ENCODE results near the gene SHROOM3. TPM values are rescaled to one million over a fixed set of nuclear protein-coding genes. Genes with fewer than 3 reads are reported as not detected.

SHROOM3 gene
- total RNA-seq, 2 donors from 2014 or later = 30.6 to 30.9 TPM

DNA sequence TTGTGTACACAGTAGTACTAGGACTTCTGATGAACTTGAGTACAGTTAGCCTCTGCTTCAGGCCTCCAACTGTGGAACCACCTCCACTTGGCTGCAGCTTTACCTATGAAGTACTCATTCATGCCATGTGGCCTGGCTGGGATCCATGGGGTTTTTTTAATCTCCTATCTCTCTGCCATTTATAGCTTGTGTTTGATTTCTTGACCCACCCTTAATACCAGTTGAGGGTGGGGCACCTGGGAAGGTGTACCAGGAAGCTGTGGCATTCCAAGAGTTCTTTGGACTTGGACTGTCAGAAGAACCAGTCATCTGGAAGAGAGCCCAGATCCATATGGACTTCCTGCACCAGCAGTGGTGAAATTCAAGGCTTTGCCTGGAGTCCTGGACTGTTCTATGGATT is 230.1 kb downstream of the SHROOM3 start:
- Histone ChIP-seq H3K27me3 (no peaks in the 10 kb centered on the region), H3K4me1 (peaks cover 0 to 9% of the 10 kb centered on the region in 2 donors), H3K4me3 (no peak overlapping the region), H3K36me3 (no peaks in the 10 kb centered on the region), H3K27ac (no peak overlapping the region), H3K9me3 (no peaks in the 10 kb centered on the region)
- no peak for DNase-seq (ENCODE audit: low spot score)
- TF ChIP-seq, protein P1, sequence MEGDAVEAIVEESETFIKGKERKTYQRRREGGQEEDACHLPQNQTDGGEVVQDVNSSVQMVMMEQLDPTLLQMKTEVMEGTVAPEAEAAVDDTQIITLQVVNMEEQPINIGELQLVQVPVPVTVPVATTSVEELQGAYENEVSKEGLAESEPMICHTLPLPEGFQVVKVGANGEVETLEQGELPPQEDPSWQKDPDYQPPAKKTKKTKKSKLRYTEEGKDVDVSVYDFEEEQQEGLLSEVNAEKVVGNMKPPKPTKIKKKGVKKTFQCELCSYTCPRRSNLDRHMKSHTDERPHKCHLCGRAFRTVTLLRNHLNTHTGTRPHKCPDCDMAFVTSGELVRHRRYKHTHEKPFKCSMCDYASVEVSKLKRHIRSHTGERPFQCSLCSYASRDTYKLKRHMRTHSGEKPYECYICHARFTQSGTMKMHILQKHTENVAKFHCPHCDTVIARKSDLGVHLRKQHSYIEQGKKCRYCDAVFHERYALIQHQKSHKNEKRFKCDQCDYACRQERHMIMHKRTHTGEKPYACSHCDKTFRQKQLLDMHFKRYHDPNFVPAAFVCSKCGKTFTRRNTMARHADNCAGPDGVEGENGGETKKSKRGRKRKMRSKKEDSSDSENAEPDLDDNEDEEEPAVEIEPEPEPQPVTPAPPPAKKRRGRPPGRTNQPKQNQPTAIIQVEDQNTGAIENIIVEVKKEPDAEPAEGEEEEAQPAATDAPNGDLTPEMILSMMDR (IDR thresholded peaks at IDR 0.05) = no peak

DNA sequence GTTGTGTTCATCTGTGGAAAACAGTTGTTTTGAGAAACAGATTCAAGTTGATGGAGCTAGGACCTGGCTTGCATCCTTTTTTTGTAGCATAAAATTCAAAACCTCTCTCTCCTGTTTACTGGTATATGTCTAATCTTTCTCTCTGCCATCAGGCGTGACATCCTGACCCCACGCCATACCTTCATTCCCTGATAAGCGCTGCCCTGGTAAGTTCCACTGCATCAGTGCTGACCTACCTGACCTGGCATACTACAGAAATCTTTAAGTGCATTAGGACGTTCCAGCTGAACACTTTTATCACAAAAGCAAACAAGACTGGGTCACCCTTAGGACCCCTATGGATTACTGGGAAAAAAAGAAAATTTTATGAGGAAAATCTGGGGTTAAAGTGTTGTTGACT is 230.7 kb downstream of the SHROOM3 start:
- Histone ChIP-seq H3K9me3 (no peaks in the 10 kb centered on the region), H3K27me3 (no peaks in the 10 kb centered on the region), H3K4me1 (peaks cover 0 to 9% of the 10 kb centered on the region in 2 donors), H3K27ac (no peak overlapping the region), H3K4me3 (no peak overlapping the region), H3K36me3 (no peaks in the 10 kb centered on the region)
- no peak for DNase-seq (ENCODE audit: low spot score)
- TF ChIP-seq, protein P1 (IDR thresholded peaks at IDR 0.05) = no peak

DNA sequence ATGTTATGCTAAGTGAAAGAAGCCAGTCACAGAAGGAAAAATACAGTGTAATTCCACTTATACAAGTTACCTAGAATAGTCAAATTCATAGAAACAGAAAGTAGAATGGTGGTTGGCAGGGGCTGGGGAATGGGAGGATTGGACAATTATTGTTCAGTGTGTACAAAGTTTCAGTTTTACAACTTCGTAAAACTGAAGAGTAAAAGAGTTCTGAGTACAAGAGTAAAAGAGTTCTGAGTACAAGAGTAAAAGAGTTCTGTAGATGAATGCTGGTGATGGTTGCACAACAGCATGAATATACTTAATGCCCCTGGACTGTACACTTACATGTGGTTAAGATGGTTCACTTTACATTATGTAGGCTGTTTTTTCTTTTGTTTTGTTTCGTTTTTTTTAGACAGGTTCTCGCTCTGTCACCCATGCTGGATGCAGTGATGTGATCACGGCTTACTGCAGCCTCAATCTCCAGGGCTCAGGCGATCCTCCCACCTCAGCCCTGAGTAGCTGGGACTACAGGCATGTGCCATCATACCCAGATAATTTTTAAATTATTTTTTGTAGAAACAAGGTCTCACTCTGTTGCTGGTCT is 232.0 kb downstream of the SHROOM3 start:
- H3K27me3 ChIP-seq = no peaks in the 10 kb centered on the region
- DNase-seq (ENCODE audit: low spot score) = no peak
- TF ChIP-seq, protein P1 (IDR thresholded peaks at IDR 0.05) = no peak
- H3K4me3 ChIP-seq = no peak overlapping the region
- H3K36me3 ChIP-seq = no peaks in the 10 kb centered on the region
- no peaks in the 10 kb centered on the region for H3K9me3 ChIP-seq
- H3K4me1 ChIP-seq = peaks cover 0 to 9% of the 10 kb centered on the region in 2 donors
- no peak overlapping the region for H3K27ac ChIP-seq

DNA sequence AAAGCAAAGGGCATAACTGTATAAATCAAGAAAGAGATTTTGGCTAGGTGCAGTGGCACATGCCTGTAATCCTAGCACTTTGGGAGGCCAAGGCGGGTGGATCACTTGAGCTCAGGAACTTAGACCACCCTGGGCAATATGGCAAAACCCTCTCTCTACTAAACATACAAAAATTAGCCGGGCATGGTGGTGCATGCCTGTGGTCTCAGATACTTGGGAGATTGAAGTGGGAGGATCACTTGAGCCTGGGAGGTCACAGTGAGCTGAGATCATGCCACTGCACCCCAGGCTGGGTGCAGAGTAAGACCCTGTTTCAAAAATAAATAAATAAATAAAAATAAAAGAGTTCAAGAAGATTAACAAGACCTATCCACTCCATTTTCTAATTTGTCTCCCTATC is 235.6 kb downstream of the SHROOM3 start:
- H3K4me1 ChIP-seq = no peaks in the 10 kb centered on the region
- H3K9me3 ChIP-seq = no peaks in the 10 kb centered on the region
- H3K36me3 ChIP-seq = no peaks in the 10 kb centered on the region
- no peak overlapping the region for H3K27ac ChIP-seq
- TF ChIP-seq, protein P1 (IDR thresholded peaks at IDR 0.05) = no peak
- no peaks in the 10 kb centered on the region for H3K27me3 ChIP-seq
- no peak for DNase-seq (ENCODE audit: low spot score)
- H3K4me3 ChIP-seq = no peak overlapping the region

DNA sequence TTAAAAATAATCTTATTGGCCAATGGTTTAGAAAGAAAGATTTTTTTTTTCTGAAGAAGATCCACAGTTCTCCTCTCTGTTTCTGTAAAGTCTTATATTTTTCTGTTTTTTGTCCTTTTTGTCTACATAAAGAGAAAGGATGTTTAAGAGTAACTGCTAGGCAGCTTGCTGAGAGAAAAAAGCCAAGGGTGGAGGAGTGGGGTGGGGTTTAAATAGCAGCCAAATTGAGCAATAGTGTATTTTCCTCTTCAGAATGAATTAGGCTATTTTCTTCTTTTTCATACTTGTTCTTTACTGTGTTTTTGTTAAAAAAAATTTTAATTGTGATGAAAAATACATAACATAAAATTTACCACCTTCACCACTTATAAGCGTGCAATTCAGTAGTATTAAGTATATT is 238.3 kb downstream of the SHROOM3 start:
- Histone ChIP-seq H3K27ac (no peak overlapping the region), H3K4me1 (no peaks in the 10 kb centered on the region), H3K27me3 (no peaks in the 10 kb centered on the region), H3K4me3 (no peak overlapping the region), H3K36me3 (no peaks in the 10 kb centered on the region), H3K9me3 (no peaks in the 10 kb centered on the region)
- TF ChIP-seq, protein P1 (IDR thresholded peaks at IDR 0.05) = no peak
- no peak for DNase-seq (ENCODE audit: low spot score)

- H3K27me3 ChIP-seq = no peaks in the 10 kb centered on the region
- no peaks in the 10 kb centered on the region for H3K36me3 ChIP-seq
- TF ChIP-seq, protein P1 (IDR thresholded peaks at IDR 0.05) = no peak
- no peak overlapping the region for H3K4me3 ChIP-seq
- no peak overlapping the region for H3K27ac ChIP-seq
- no peak for DNase-seq (ENCODE audit: low spot score)
- no peaks in the 10 kb centered on the region for H3K4me1 ChIP-seq
- no peaks in the 10 kb centered on the region for H3K9me3 ChIP-seq
Observed at GRCh38 chr4:76674983-76675382, 240.0 kb downstream of the SHROOM3 start.
